Prostate gland (tissue), 2 donors: ENCODE data around the gene DIPK1A.

Experiments used
- CTCF ChIP-seq, 4 experiments: fragments of 200-600 bp in 2 of 4; fragments of 450-650 bp in 2 of 4; sonication (generic) in 2 of 4; IDR thresholded peaks; 1 replicate in 3 of 4; 2 replicates in 1 of 4; pipeline ENCODE4 v1.5.1; 2016 to 2019; ENCODE audit warnings: antibody characterized with exemption in 4 of 4, mild to moderate bottlenecking in 2 of 4, moderate library complexity in 2 of 4
- POLR2AphosphoS5 ChIP-seq: sonication (generic); formaldehyde crosslinking; IDR thresholded peaks from one replicate; pipeline ENCODE4 v1.6.1; 2017; ENCODE audit warnings: antibody characterized with exemption

DNA sequence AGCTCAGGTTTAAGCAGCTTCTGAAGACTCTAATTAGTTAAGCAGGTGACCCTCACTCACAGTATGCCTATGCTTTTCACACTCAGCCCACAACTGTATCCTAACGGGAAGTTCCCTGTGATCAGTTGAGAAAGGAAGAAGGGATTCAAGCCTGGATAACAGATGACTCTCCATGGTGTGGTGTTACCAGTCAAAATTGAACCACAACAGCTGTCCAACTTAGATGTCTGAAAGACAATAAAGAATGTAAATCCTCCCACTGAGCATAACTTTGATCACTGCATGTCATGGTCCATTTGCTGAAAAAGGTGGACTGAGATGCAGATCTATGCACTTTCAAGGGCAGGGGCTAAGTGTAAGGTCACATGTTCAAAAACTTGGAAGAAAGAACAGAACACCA lies 32.3 kb upstream of the DIPK1A start:
- TF ChIP-seq CTCF (IDR thresholded peaks at IDR 0.05) (no peak), POLR2AphosphoS5 (no peak)
